Stimulated activated CD4-positive, alpha-beta T cell treated with anti-CD3 and anti-CD28 coated beads, Interleukin-1b, Interleukin-23, amount 100 ng/mL, for 4 hours (primary cell): Measurements from ENCODE around the gene PCBP1.
"Not testable (repeated sequence)": the region's sequence is repeated elsewhere in the genome, so short reads cannot be mapped to it uniquely, and the experiment has no call there.

Experiments used
- DNase-seq, 2 donors: peaks; one replicate each; pipeline ENCODE4 v3.0.0-alpha.2; 2020; ENCODE audit warnings: low read depth in 2 of 2

PCBP1 gene

GRCh38 chr2:70098032-70098431 is 10.8 kb downstream of the PCBP1 start:
- no peak for DNase-seq

DNA sequence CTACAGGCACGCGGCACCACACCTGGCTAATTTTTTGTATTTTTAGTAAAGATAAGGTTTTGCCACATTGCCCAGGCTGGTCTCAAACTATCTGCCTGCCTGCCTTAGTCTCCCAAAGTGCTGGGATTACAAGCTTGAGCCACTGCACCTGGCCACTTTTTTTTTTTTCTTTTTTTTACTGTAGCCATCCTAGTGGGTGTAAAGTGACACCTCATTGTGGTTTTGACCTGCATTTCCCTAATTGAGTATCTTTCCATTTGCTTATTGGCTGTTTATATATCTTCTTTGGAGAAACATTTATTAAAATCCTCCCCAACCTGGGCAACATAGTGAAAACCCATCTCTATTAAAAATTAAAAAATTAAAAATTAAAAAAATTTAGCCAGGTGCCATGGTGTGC is 12.0 kb downstream of the PCBP1 start:
- no peak for DNase-seq

GRCh38 chr2:70101174-70101573 is 13.9 kb downstream of the PCBP1 start:
- no peak for DNase-seq

DNA sequence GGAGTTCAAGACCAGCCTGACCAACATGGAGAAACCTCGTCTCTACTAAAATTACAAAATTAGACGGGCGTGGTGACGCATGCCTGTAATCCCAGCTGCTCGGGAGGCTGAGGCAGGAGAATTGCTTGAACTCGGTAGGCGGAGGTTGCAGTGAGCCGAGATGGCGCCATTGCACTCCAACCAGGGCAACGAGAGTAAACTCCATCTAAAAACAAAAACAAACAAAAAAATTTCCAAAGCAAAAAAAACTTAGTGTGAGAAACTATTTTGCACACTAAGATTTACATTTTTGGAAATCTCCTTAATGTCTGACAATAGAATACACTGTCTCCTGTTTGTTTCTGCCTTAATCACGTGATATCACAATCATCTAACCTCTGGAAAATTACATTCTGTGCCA is 14.4 kb downstream of the PCBP1 start:
- DNase-seq: not testable (repeated sequence)

- DNase-seq: not testable (repeated sequence)
These were observed 15.1 kb downstream of the PCBP1 start for GRCh38 chr2:70102323-70102905.

DNA sequence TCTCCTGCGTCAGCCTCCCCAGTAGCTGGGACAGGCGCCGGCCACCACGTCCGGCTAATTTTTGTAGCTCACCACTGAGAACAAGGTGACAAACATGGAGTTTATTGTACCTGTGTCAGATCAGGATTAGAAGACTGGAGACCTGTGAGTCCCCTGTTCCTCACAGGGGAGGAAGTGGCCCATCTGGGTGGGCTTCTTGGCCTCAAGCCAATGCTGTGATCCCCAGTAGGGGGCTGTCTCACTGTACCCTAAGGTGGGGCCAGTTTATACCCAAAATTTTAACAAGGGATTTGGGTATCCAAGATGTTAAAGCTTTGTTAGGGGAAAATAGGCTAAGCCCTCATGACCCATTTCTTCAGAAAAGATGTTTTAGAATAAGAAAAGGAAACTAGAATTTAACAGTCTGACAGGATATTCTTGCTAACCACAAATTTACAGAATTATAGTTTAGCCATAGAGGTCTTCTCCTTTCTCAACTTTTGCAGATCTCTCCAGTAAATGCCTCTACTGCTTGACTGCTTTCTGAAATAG is 16.3 kb downstream of the PCBP1 start:
- no peak for DNase-seq

DNA sequence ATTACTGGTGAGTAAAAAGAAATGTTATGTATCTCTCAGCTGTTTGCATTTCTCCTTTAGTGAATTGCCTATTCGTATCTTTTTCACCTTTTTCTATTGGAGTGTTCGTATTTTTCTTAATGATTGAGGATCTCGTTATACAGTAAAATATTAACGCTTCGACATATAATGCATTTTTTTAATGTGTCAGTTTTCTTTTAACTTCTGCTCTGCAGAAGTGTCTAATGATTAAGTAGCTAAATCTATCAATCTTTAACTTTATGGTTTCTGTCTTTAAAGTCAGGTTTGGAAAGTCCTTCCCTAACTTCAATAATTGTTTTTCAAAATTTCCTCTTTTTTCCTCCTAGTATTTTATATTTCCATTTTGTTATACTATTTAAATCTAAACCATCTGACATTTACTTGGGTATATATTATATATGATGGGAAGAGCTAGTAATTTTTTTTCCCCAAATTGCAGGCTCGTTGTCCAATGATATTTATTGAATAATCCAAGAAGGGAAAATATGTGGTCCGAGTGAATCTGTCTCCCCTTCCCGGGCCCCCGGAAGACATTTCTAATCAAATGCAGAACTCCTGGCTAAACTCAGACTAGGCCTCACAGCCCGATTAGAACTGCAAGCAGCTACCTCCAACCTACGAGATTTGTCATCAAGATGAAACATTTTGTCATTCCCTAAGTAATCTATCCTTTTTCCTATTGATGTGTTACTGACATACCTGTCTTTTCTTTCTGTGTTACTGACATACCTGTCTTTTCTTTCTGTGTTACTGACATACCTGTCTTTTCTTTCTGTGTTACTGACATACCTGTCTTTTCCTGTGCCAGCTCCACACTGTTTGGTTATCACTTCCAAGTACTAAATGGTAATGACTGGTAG is 17.2 kb downstream of the PCBP1 start:
- no peak for DNase-seq

- not testable (repeated sequence) for DNase-seq
These were observed 18.9 kb downstream of the PCBP1 start for GRCh38 chr2:70106138-70106537.

DNA sequence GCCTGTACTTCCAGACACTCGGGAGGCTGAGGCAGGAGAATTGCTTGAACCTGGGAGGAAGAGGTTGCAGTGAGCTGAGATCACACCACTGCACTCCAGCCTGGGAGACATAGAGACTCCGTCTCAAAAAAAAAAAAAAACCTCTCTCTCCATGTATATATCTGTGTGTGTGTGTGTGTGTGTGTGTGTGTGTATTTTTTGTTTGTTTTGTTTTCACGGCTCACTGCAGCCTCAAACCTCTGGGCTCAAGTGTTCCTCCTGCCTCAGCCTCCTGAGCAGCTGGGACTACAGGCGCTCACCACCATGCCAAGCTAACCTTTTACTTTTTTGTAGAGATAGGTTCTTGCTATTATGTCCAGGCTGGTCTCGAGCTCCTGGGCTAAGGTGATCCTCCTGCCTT is 23.1 kb downstream of the PCBP1 start:
- not testable (repeated sequence) for DNase-seq

DNA sequence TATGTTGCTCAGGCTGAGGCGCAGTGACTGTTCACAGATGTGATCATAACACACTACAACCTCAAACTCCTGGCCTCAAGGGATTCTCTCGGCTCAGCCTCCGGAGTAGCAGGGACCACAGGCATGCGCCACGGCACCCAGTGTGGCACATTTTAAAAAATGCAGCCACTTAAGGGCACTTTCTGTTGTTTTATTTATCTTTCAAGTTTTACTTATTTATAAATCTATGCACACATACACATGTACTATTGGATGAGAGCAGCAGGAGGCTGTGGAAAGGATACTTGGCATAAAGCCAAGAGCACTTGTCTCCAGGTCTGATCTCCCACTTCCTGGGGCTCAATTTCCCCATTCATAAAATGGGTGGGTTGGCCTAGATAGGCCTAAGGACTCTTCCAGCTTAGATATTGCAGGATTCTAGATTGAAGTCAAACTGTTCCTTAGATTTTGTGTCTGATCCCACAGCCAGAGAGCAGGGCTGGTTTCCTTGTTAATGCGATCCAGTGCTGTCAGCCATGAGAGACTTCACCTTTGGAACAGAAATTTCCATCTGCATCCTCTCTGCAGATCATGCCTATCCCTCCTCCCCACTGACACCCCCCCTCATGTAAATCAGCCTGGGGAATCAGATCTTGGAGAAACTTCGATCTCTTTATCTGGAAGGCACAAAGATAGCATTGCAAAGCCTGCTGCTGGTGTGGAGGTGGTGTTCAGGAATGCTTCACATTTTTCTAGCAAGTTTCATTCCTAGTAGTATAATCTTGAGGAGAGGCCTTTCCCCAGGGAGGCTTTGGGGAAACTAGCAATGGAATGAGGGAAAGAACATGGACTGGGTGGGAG is 24.7 kb downstream of the PCBP1 start:
- no peak for DNase-seq

DNA sequence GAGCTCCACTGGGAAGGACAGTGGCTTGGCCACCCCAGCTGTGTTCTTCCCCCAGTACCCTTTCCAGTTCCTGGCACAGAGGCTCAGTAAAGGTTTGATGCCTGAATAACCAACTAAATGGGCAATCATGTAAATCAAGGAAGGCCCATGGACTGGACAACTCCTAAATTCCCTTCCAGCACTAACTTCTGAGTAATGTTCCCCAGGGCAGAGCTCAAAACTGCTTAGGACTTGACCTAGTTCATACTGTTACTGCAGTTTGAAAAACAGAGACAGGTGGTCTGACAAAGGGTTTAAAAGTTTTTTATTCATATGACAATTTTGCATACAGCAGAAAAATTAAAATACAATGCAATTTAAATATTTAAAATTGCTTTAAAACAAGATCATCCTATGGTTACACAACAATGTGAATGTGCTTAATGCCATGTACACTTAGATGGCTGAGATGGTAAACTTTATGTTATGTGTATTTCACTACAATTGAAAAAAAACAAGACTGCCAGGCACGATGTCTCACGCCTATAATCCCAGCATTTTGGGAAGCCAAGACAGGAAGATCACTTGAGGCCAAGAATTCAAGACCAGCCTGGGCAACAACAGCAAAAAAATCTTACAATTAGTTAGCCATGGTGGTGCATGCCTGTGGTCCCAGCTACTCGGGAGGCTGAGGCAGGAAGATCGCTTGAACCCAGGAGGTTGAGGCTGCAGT is 26.2 kb downstream of the PCBP1 start:
- DNase-seq: no peak

DNA sequence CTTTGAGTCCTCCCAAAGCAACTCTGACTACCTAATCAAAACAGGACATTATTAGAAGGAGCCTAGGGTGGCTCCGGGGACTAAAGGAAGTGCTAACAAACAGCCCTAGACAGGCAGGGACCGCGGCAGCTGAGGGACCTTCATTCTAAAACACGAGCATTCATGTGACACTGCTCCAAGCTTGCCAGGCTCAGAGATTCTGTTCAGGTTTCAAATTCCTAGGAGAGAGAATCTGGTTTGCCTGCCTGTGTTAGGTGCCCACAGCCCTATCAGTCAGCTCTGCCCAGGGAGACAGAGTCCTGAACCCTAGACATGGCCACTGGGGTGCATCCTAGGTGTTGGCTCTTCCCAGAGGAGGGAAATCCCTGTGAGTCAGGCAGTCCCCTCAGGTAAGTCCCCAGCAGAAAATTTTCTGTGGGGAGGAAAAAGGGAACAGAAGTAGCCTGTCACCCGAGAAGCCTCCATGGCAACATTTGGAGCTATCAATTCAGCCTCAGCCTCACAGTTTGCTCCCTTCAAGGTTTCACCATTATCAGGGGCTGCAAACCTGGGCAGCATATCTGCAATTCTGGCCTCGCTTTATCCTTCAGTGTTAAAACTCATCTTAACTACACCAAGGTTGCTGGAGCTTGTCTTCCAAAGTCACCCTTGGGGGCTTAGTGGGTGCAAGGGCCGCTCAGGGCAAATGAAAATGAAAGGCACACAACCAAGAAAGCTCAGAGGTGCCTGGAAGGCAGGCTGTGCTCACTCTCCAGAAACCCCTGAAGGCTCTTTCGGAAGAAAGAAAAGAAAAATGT is 28.6 kb downstream of the PCBP1 start:
- DNase-seq: no peak

- DNase-seq: no peak
These were observed 29.8 kb downstream of the PCBP1 start for GRCh38 chr2:70116936-70117552.

DNA sequence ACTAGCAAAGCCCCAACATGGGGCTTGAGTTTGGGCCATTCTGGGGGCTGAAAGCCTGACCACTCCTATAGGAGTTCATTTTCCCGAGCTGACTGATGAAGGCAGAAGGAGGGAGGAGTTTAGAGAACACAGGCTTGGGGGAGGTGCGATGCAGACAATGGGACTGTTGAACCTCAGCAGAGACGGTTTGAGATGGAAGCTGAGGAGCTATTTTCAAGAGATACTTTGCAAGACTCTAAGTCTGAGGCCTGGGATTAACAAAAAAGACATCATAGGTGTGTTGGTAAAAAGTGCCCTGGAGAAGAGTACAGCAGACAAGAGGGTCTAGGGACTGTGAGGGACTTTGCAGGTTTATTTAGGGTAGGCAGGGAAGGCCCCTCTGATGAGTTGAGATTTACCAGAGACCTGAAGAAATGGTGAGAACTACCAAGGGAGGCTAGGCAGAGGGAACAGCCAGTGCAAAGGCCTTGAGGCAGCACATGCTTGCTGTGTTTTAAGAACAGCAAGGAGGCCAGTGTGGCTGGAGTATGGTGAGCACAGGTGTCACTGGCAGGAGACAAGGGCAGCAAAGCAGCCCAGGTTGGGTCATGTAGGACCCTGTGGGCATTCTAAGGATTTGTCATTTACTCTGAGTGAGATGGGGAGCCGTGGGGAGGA is 31.6 kb downstream of the PCBP1 start:
- no peak for DNase-seq

DNA sequence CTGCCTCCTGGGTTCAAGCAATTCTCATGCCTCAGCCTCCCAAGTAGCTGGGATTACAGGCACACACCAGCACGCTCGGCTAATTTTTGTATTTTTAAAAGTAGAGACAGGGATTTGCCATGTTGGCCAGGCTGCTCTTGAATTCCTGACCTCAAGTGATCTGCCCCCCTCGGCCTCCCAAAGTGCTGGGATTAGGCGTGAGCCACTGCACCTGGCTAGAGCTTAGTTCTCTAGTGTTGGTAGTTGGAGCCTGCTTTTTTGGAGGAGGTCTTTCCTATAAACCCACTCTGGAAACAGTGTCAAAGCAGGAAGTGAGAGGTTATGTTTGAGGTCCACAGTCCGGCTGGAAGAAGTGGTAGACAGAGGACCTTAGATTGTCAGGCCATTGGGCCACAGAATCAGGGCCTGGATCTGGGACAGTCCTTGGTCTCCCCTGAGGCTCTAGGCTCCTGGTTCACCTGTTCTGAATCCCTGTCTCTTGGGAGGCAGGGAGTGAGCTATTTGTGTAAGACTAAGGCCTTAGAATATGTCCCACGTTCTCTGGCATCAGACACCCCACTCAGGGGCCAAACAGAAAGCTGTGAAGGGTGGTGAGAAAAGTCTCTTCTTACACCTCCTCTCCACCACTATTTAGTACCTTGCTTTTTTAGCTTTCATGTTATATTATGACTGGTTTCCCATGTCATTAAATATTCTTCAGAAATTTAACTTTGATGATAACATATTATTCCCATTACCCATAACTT is 34.5 kb downstream of the PCBP1 start:
- DNase-seq: no peak

DNA sequence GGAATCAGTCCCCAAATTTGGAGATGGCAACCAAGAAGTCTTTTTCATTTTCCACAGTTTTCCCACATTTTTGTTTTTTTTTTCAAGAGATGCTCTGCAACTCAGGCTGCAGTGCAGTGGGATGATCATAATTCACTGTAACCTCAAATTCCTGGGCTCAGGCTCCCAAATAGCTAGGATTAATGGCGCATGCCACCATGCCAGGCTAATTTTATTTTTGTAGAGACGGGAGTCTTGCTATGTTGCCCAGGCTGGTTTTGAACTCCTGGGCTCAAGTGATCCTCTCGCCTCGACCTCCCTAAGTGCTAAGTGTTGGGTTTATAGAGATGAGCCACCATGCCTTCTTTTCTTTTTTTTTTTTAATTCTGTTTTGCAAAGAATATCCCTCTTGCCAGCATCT is 35.2 kb downstream of the PCBP1 start:
- DNase-seq: no peak

DNA sequence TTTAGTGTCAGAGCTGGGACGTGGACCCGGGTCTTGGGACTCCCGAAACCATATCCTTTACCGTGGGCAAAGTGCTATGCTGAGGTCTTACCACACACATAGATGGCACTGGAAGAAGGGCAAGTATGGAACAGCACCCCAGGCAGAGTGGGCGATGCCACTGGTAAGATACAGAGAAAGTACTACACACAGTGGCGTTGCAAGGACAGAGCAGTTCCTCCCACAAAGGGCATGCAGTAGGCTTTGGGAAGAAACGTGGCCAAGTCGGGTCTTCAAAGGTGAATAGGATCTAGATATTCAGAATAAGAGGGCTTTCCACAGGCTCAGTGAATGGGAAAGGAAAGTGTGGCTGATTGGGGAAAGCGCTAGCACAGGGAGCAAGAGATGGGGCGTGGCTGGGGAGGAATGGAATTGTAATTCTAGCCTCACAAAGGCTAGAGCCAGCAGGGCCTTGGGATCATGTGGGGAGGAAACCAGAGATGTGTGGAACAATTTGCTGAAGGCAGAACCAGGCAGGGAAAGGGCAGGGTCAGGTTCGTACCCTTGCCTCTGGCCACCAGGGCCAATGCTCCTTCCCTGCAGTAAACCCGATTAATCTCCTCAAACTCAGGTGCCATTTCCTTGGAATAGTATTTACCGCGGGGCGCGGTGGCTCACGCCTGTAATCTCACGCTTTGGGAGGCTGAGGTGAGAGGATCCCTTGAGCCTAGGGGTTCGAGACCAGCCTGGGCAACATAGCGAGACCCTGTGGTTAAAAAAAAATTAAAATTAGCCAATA is 36.0 kb downstream of the PCBP1 start:
- no peak for DNase-seq

- DNase-seq: no peak
These were observed 36.5 kb downstream of the PCBP1 start for GRCh38 chr2:70123829-70124116.
